GM08714 (cell line): ENCODE data around the gene UBAP1.
"Not testable (repeated sequence)": the region's sequence is repeated elsewhere in the genome, so short reads cannot be mapped to it uniquely, and the experiment has no call there.

Experiments used
- H3K4me3 ChIP-seq: fragments of 200-500 bp; sonication (Bioruptor generic); 2 replicates; pipeline ENCODE4 v1.5.1; 2014; ENCODE audit warnings: mild to moderate bottlenecking, low read length, inconsistent platforms
- ZNF274 ChIP-seq: IDR thresholded peaks from 2 replicates; pipeline ENCODE4 v1.6.1; 2012; ENCODE audit warnings: mild to moderate bottlenecking, low read depth, low read length

Gene UBAP1

DNA sequence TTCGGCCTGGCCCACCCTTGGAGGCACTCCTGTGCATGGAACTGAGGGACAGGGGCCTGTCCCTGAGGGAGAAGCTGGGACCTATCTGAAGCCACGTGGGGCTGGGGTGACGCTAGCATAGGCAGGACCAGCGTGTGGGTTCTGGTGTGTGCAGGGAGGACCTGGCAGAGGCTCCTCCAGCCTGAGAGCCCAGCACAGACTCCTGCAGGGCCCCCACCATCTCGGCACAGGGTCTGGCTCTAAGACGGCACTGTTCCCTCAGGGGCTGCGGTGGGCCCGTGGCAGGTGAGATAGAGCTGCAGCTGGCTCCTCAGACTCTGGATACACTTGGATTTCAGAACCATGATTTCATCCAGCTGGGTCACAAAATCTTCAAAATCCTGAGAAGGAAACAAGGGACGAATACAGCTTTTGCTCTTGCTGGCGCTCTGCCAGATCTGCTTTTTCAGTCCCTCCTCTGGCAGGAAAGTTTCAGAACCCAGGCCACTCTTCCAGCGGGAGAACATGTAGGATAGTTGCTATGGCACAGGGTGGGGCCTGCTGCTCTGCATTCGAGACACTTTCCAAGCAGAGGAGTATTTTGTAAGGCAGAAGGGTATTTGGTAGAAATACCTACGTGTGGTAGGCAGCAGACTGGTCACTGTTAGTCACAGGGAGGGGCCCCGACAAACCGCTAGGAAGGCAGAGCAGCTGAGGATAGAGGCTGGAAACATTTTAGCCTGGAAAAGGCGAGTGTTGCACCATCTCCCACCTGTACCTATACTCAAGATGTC is 75.5 kb downstream of the UBAP1 start:
- no peak for TF ChIP-seq ZNF274
- H3K4me3 ChIP-seq = no peak overlapping the region

DNA sequence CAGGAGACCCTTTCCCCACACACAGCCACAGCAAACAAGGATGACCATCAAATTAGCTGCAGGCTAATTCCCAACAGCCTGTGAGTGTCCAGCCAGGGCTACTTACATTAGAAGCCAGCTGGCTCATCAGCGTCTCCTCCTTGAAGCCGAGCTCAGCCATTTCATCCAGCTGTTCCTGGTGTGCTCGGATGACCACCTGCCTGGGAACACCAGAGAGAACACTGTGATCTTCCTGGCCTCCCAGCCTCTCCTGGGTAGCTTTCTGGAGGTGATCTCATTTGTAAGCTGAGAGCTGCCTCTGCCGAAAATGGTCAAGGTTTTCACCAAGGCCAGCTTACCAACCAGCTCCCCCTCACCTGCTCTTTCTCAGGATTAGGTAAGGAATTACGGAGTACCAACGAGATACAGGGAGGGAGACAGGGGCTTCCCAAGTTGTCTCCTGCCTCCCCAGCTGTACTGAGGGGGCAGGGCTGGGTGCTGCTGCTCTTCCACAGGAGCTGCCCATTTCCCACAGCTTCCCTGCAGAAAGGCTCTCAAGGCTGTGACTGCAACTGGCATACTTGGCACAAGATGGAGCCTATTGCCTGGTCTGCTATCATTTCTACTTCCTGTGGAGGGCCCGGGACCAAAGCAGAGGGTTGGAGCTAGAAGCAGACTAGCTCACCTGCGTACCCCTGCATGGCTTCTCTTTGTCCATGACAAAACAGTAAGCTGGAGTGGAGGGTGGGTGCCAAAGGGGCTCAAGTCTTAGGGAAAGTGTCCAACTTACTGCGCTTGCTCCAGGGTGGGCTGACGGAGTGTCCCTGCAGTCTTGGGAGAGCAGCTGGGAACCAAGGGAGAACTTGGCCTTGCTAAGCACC is 76.4 kb downstream of the UBAP1 start:
- no peak overlapping the region for H3K4me3 ChIP-seq
- no peak for TF ChIP-seq ZNF274

- H3K4me3 ChIP-seq = no peak overlapping the region
- TF ChIP-seq ZNF274 = no peak
These were observed 77.3 kb downstream of the UBAP1 start for GRCh38 chr9:34256104-34256503.

DNA sequence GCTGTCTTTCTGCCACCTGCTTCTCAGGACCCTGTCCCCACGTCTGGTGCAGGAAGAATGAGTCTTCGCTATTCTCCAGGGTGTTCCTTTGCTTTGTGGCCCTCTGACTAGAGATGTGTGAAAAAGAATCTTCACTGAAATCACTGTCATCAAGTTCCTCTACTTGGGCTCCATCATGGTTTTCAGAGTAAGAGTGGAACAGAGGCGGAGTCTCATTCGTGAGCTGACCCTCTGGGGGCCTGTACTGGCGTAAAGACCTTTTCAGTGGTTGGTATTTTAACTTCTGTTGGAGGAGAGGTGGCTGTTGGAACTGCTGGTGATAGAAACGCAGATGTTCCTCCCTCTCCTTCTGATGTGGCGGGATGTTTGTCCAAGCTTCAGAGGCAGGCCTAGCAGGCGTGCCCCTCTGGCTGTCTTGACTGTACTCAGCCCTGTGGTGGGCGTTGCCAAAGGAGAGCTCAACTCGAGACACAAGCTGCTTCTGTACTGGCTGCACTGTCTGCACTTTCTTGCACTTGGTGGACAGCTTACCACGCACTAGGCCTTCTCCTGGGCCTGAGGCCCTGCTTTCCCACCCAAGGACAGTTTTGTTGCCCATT is 78.2 kb downstream of the UBAP1 start:
- no peak for TF ChIP-seq ZNF274
- H3K4me3 ChIP-seq = no peak overlapping the region

DNA sequence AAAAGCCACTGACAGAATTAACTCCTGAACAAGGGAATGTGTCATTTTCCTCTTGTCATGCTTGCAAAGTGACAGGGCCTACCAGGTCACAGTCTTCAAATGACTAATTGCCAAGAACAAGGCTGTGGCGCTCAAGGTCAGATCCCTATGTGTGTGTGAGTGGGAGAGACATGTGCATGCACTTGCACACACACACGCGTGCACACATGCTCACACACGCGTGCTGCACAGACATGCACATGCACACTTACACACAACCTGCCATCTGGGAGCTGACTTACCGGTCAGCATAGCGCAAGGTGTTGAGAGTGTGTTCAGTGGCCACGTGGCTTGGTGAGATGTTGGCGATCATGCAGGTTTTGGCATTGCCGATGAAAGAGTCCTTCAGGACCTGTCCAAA is 80.5 kb downstream of the UBAP1 start:
- no peak for TF ChIP-seq ZNF274
- no peak overlapping the region for H3K4me3 ChIP-seq

GRCh38 chr9:34262971-34263370 is 84.1 kb downstream of the UBAP1 start:
- TF ChIP-seq ZNF274 = no peak

DNA sequence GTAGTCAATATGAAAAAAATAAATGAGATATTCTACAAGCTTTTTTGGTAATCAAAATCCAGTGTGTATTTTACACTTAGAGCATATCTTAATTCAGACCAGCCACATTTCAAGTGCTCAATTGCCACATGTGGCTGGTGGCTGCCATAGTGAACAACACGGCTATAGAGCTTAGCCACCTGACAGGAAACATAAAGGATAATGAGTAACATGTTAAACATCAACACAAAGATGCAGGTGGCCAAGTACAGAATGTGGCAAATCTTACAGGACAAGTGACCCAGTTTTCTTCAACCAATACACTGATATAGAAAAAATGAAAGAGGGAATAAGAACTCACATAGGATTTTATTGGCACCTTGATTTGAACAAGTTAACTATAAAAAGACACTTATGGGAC is 88.8 kb downstream of the UBAP1 start:
- no peak for TF ChIP-seq ZNF274
- no peak overlapping the region for H3K4me3 ChIP-seq

More at GRCh38 chr9:34262971-34263370, 84.1 kb downstream of the UBAP1 start:
- no peak overlapping the region for H3K4me3 ChIP-seq

DNA sequence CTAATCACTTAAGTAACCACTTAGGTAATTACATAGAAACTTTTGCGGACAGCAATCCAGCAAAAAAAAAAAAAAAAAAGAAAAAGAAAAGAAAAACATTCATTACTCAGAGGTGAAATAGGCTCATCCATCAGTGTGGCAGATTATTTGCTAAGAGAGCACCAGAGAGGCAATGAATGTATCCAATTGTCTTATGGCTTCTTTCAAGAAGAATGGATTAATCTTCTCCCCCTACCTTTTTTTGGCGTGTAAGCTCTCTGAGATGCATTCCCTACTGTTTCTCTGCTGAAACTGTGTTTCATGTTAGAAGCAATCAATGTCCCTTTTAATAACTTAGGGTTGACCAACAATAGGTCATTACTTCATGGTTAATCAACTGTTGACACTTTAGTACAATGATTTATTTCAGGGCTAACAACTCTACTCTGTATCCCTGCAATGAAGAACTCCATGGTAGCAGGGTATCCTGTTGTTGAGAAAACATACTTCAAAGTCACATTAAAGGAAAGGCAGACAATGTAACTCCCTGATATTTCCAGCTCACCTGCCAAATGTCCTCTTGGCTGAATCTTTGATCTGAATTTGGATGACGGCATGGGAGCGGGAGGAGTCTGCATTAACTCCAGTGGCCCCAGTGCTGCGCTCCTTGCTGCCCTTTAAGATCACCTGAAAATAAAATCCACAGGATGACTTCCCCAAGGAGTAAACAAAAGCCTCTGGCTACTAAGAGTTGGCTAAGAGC is 92.6 kb downstream of the UBAP1 start:
- TF ChIP-seq ZNF274 = no peak
- H3K4me3 ChIP-seq = no peak overlapping the region

DNA sequence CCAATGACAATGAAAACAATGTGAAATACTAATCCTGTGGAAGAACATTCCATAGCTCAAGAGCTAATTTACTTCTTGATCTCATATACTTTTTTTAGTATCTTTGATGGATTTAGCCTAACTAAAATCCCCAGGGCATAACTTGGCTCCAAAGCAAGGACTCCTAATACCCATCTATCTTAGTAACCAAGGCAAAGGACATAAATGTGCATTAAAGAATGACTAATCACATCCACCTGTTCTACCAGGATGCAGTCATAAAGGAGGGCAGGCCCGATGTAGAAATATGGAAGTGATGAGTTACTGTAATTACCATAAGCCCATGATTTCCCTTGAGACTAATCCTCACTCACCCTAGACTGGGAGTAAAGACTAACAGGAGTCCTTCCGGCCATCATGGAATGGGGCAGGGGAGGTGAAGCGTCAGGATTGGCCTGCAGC is 93.3 kb downstream of the UBAP1 start:
- H3K4me3 ChIP-seq = no peak overlapping the region
- TF ChIP-seq ZNF274 = no peak

GRCh38 chr9:34273588-34273987 is 94.7 kb downstream of the UBAP1 start:
- H3K4me3 ChIP-seq = not testable (repeated sequence)

GRCh38 chr9:34275811-34276210 is 97.0 kb downstream of the UBAP1 start:
- no peak overlapping the region for H3K4me3 ChIP-seq
- TF ChIP-seq ZNF274 = no peak

- TF ChIP-seq ZNF274 = no peak
- H3K4me3 ChIP-seq = no peak overlapping the region
These were observed 97.9 kb downstream of the UBAP1 start for GRCh38 chr9:34276772-34277171.

GRCh38 chr9:34279411-34279810 is 100.6 kb downstream of the UBAP1 start:
- TF ChIP-seq ZNF274 = no peak
- no peak overlapping the region for H3K4me3 ChIP-seq

GRCh38 chr9:34282096-34282495 is 103.3 kb downstream of the UBAP1 start:
- no peak for TF ChIP-seq ZNF274
- H3K4me3 ChIP-seq = no peak overlapping the region
